ENCODE results near the gene RRAGD.

Gene RRAGD

DNA sequence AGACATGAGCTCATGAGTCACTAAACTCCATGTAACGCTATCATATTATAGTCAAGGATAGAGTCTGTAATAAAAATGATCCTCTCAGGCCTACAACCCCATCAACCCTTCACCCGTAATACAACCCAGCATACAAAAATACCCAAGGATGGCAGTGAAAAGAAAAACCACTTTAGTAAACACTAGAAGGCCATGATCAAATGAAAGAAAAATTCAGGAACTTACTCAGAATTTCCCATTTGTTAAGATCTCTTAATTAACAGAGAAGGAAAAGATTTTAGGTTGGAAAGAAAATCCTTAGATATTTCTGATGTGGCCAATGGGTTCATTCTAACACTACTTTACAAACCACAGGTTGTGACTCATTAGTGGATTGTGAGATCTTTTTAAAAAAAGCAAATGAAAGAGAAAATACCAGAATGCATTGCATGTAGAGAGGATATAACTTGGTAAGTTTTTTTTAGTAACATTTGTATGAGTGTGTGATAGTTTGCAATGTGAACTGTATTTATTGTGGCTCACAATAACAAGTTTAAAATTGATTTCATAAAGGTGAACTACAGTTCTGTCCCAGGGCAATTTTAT is 51.6 kb downstream of the RRAGD start:
- no peak overlapping the region for H3K27ac ChIP-seq

DNA sequence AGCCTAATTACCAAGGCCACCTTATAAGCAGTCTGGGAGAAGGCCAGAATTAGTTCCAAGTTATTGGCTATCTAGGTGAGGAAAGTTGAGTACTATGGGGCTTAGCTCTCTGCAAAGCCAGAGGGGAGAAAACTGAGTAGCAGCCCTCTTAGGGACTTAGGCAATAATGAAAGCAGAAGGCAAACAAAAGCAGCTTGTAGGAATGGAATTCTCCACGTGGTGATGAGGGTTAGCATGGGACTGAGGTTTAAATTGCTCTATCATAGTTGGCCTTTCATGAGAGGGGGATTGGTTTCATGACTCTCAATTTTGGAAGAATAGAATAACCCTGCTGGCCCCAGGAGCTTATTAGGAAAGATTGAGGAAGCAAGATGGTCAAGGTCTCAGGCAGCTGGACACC is 52.5 kb downstream of the RRAGD start:
- no peak for TF ChIP-seq ZFX (IDR thresholded peaks at IDR 0.05; ENCODE audit: borderline replicate concordance)
- TF ChIP-seq, protein P1, sequence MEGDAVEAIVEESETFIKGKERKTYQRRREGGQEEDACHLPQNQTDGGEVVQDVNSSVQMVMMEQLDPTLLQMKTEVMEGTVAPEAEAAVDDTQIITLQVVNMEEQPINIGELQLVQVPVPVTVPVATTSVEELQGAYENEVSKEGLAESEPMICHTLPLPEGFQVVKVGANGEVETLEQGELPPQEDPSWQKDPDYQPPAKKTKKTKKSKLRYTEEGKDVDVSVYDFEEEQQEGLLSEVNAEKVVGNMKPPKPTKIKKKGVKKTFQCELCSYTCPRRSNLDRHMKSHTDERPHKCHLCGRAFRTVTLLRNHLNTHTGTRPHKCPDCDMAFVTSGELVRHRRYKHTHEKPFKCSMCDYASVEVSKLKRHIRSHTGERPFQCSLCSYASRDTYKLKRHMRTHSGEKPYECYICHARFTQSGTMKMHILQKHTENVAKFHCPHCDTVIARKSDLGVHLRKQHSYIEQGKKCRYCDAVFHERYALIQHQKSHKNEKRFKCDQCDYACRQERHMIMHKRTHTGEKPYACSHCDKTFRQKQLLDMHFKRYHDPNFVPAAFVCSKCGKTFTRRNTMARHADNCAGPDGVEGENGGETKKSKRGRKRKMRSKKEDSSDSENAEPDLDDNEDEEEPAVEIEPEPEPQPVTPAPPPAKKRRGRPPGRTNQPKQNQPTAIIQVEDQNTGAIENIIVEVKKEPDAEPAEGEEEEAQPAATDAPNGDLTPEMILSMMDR (IDR thresholded peaks at IDR 0.05) = no peak

More for the DNA sequence above, 51.6 kb downstream of the RRAGD start:
- TF ChIP-seq ZFX (IDR thresholded peaks at IDR 0.05; ENCODE audit: borderline replicate concordance) = no peak
- TF ChIP-seq, protein P1 (IDR thresholded peaks at IDR 0.05) = no peak

DNA sequence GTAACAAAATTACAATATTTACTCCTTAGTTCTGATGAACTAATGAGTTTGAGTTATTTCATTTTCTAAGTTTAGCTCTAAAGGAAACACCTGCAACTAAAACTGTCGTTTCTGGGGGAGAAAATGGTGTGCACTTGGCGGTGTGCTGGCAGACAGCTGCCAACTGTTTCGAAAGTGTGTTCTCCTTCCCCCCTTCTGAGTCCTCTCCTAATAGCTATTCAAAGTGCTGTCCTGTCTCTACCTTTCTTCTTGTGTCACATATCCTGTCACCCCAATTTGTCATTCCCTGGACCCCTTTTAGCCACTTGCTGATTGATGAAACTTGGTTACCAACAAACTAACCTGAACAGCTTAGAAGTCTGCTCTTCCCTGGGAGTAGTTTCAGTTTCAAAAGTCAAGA is 54.7 kb downstream of the RRAGD start:
- no peak for TF ChIP-seq ZFX (IDR thresholded peaks at IDR 0.05; ENCODE audit: borderline replicate concordance)
- TF ChIP-seq, protein P1 (IDR thresholded peaks at IDR 0.05) = no peak
- no peak overlapping the region for H3K27ac ChIP-seq

More for the DNA sequence above, 52.5 kb downstream of the RRAGD start:
- H3K27ac ChIP-seq = no peak overlapping the region

DNA sequence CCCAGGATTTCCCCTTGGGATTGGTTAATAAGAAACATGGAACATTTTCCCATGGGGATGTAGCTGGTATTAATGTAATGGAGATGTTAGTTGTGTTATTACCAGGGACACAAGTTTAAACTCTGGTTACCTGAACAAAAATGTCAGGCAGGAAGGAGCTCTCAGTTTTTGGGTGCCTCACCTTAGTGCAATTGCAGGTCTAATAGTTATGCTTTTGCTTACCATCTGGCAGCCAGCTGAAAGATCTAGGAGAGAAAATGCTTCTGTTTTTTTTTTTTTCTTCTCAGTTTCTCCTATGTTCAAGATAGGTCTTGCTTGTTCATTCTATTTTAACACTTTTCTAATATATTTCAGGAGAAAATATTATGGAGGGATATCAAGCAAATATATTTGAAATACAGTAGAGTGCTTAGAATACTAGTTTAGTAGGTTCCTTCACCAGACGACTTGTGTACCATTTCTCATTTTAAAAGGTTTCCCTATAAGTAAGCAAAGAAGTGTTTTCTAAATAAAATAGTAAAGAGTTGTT is 55.4 kb downstream of the RRAGD start:
- TF ChIP-seq, protein P1 (IDR thresholded peaks at IDR 0.05) = no peak
- no peak for TF ChIP-seq ZFX (IDR thresholded peaks at IDR 0.05; ENCODE audit: borderline replicate concordance)
- no peak overlapping the region for H3K27ac ChIP-seq

DNA sequence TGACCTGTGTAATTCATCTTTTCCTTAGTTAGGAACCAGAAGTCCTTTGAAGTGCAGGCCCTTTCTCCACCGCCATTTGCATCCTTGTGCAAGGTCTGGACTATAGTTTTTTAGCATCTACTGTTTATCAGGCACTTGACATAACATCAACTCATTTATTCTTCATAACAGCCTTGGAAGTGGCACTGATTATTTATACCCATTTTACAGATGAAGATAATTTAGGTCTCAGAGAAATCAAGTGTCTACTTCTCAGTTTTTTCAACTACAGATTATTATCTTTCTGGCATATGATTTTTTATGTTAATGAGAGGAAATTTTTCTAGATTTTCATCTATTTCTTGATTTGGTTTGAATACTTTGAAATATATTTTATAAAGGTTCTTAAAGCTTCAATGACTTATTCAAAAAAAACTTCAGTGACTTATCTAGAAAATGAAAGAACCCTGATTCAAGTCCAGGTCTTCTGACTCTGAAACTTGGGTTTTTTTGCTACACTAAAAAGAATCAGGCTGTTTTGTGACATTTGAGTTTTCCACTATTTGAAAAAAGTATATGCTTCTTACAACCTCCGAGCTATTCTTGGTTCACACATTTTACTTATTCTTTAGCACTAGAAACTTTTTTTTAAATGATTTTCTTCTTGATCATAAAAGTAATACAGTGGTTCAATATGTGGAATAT is 56.4 kb downstream of the RRAGD start:
- no peak for TF ChIP-seq ZFX (IDR thresholded peaks at IDR 0.05; ENCODE audit: borderline replicate concordance)
- TF ChIP-seq, protein P1 (IDR thresholded peaks at IDR 0.05) = no peak
- no peak overlapping the region for H3K27ac ChIP-seq

DNA sequence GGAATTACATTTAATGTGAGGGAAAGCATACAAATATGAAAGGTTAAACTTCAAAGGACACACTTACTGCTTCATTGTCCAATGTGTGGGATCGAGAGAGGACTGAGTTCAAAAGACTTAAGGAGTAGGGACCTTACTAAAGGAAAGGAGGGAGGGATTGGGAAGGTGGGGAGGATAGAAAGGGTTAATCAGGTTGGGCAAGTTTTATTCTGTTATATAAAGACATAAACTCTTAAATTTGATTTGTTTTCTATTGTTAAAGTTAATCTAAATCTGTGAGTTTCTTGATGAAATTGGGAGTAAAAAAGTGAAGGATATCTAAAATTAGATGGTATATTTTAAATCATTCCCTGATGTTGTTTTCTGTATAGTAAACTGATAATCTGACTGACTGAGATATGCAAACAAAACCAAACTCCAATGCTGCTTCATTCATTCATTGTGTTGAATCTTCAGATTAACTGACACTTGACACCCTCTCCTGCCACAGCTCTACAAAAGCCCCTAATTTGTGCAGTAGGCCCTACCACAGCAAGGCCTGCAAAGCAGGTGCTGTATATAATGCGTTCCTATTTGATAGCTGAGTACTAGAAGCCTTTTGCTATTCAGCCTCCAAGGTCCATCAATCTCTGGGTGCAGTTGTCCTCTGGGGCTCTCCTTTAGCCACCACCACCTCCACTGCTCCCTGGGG is 58.2 kb downstream of the RRAGD start:
- H3K27ac ChIP-seq = peak overlapping the region; percentile 86; the same call in 1 of the 2 replicates
- no peak for TF ChIP-seq ZFX (IDR thresholded peaks at IDR 0.05; ENCODE audit: borderline replicate concordance)
- TF ChIP-seq, protein P1 (IDR thresholded peaks at IDR 0.05) = no peak
